ENCODE measurements around the gene TBX5.
A peak's percentile ranks its signal among the peaks of the same experiment; 100 is the strongest.

TBX5 gene

GRCh38 chr12:114316076-114316475, 89.9 kb downstream of the TBX5 start:
- peak; percentile 80 for DNase-seq

DNA sequence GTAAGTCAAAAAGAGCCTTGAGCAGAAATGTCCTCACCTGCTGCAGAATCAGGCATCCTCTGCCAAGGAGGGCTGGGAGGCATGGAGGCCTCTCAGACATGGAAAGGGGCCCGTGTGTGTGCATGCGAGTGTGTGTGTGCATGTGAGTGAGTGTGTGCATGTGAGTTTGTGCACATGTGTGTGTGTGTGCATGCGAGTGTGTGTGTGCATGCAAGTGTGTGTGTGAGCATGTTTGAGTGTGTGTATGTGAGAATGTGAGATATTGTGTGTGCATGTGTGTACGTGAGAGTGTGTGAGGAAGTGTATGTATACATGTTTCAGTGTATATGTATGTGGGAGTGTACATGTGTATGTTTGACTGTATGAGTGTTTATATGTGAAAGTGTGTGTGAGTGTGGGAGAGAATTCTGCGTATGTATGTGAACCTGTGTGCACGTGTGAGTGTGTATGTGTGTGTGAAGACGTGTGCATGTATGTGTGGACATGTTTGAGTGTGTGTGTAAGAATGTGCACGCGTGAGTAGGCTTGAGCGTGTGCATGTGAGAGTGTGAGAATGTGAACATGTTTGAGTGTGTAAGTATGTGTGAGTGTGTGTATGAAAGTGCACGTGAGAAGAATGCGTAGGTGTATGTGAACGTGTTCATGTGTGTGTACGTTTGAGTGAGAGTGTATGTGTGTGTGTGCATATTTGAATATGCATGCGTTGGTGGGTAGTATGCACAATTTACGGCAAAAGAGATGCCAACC, 90.8 kb downstream of the TBX5 start:
- no peak for DNase-seq

DNA sequence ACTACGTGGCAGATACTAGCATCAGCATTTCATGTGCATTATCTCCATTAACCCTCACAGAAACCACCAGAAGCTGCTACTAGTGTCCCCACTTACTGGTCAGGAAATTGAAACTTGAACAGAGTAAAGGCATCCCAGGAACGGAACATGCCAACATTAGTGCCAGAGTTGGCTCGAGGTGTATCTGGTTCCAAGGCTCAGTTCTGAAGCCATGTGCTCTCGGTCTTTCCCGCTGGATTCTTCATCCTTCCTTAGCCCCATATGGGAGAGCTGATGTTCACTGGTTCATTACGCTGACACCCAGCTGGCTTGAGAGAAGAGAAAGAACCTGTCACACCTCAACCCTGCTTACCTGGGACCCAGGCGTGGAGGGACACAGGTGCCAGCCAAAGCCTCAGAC, 91.5 kb downstream of the TBX5 start:
- no peak for DNase-seq

DNA sequence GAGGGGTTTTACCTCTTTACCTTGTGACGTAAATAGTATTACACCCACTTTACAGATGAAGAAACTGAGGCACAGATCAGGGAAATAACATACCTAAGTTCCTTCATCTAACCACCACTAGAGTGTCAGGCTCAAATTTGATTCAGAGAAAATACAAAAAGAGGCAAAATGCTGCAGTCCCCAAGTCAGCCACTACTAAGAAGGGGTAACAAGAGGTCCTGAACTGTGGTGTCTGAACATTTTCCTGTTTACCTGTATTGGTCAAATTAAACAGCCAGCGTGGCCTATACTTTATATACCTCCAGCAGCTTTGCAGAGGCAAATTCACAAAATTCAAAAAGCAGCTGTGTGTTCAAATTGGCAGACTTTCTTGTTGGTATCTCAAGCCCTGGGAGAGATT, 92.0 kb downstream of the TBX5 start:
- no peak for DNase-seq

- peak; percentile 61 for DNase-seq
Observed at GRCh38 chr12:114311974-114312373, 94.0 kb downstream of the TBX5 start.

- peak; percentile 79 for DNase-seq
Observed at GRCh38 chr12:114306646-114307045, 99.3 kb downstream of the TBX5 start.

- no peak for DNase-seq
Observed at GRCh38 chr12:114305446-114305845, 100.5 kb downstream of the TBX5 start.

Measured in EL (cell line).